ENCODE data around the gene CLIP2. TPM values are rescaled to one million over a fixed set of nuclear protein-coding genes. Genes with fewer than 3 reads are reported as not detected.

Gene CLIP2
- total and polyA plus RNA-seq, 2 donors from 2014 or later: 5.8 to 19.1 TPM

- H3K9me3 ChIP-seq (ENCODE audit: control insufficient read depth in 2 of 3, insufficient read depth in 1 of 3, low read length in 3 of 3): no peaks in the 10 kb centered on the region
- peaks cover 0 to 5% (median 4%) of the 10 kb centered on the region in 3 donors for H3K4me1 ChIP-seq (ENCODE audit: control insufficient read depth in 2 of 3, insufficient read depth in 2 of 3, low read depth in 1 of 3, low read length in 3 of 3)
- FAIRE-seq: no peak
- TF ChIP-seq CTCF (IDR thresholded peaks at IDR 0.05; ENCODE audit: borderline replicate concordance, extremely low read depth, insufficient read depth): no peak
- peak overlapping the region in 1 of 2 donors; percentile 32 for H3K27ac ChIP-seq (ENCODE audit: low read depth in 2 of 2, low read length in 2 of 2)
- peak; percentile 36 to 88 (median 61) for DNase-seq
- intact Hi-C loops (cut with DNase I): no loop called here
- no peak overlapping the region for H3K9ac ChIP-seq (ENCODE audit: low read length in 3 of 3)
- no peak overlapping the region for H3K4me3 ChIP-seq (ENCODE audit: low read length in 3 of 3)
- no peaks in the 10 kb centered on the region for H3K36me3 ChIP-seq (ENCODE audit: control insufficient read depth in 2 of 3, insufficient read depth in 3 of 3, low read length in 3 of 3)
- no peaks in the 10 kb centered on the region for H3K27me3 ChIP-seq (ENCODE audit: control insufficient read depth, insufficient read depth, low read length)
Measured at GRCh38 chr7:74372511-74373111, 83.4 kb downstream of the CLIP2 start.

- intact Hi-C loops (cut with DNase I): no loop called here
- H3K9ac ChIP-seq (ENCODE audit: low read length in 3 of 3): no peak overlapping the region
- H3K27ac ChIP-seq (ENCODE audit: low read depth in 2 of 2, low read length in 2 of 2): no peak overlapping the region
- H3K4me3 ChIP-seq (ENCODE audit: low read length in 3 of 3): no peak overlapping the region
- no peak for FAIRE-seq
- H3K9me3 ChIP-seq (ENCODE audit: control insufficient read depth in 2 of 3, insufficient read depth in 1 of 3, low read length in 3 of 3): no peaks in the 10 kb centered on the region
- no peaks in the 10 kb centered on the region for H3K36me3 ChIP-seq (ENCODE audit: control insufficient read depth in 2 of 3, insufficient read depth in 3 of 3, low read length in 3 of 3)
- no peaks in the 10 kb centered on the region for H3K27me3 ChIP-seq (ENCODE audit: control insufficient read depth, insufficient read depth, low read length)
- H3K4me1 ChIP-seq (ENCODE audit: control insufficient read depth in 2 of 3, insufficient read depth in 2 of 3, low read depth in 1 of 3, low read length in 3 of 3): peaks cover 0 to 5% (median 4%) of the 10 kb centered on the region in 3 donors
- no peak for TF ChIP-seq CTCF (IDR thresholded peaks at IDR 0.05; ENCODE audit: borderline replicate concordance, extremely low read depth, insufficient read depth)
- DNase-seq: peak in 3 of 5 donors; percentile 13 to 35 (median 32)
Measured at GRCh38 chr7:74373536-74373935, 84.3 kb downstream of the CLIP2 start.

GRCh38 chr7:74375726-74376220 lies 86.6 kb downstream of the CLIP2 start:
- Histone ChIP-seq H3K4me1 (ENCODE audit: control insufficient read depth in 2 of 3, insufficient read depth in 2 of 3, low read depth in 1 of 3, low read length in 3 of 3) (peaks cover 0 to 7% (median 5%) of the 10 kb centered on the region in 3 donors), H3K27me3 (ENCODE audit: control insufficient read depth, insufficient read depth, low read length) (no peaks in the 10 kb centered on the region), H3K9me3 (ENCODE audit: control insufficient read depth in 2 of 3, insufficient read depth in 1 of 3, low read length in 3 of 3) (no peaks in the 10 kb centered on the region), H3K9ac (ENCODE audit: low read length in 3 of 3) (no peak overlapping the region), H3K27ac (ENCODE audit: low read depth in 2 of 2, low read length in 2 of 2) (no peak overlapping the region), H3K36me3 (ENCODE audit: control insufficient read depth in 2 of 3, insufficient read depth in 3 of 3, low read length in 3 of 3) (no peaks in the 10 kb centered on the region), H3K4me3 (ENCODE audit: low read length in 3 of 3) (no peak overlapping the region)
- no peak for DNase-seq
- intact Hi-C loops (cut with DNase I): no loop called here
- FAIRE-seq: no peak
- TF ChIP-seq CTCF (IDR thresholded peaks at IDR 0.05; ENCODE audit: borderline replicate concordance, extremely low read depth, insufficient read depth): no peak

All from kidney (tissue), 14 donors.